Endodermal cell (in vitro differentiated cells): Measurements from ENCODE around the gene EIF3B. TPM values are rescaled to one million over a fixed set of nuclear protein-coding genes. Genes with fewer than 3 reads are reported as not detected.

Experiments
- DNase-seq: peaks from one replicate; pipeline ENCODE4 v3.0.0-alpha.2; 2017
- H3K27ac ChIP-seq: 2 replicates; pipeline ENCODE4 v1.5.1; 2013; ENCODE audit warnings: mild to moderate bottlenecking, low read depth, low read length, moderate library complexity
- H3K27me3 ChIP-seq: 2 replicates; pipeline ENCODE4 v1.6.1; 2013; ENCODE audit warnings: mild to moderate bottlenecking, low read length, moderate library complexity; ENCODE audit not compliant: insufficient read depth, control insufficient read depth, poor library complexity, severe bottlenecking
- H3K36me3 ChIP-seq: 2 replicates; pipeline ENCODE4 v1.7.0; 2013; ENCODE audit warnings: mild to moderate bottlenecking, low read length, moderate library complexity; ENCODE audit not compliant: control insufficient read depth, insufficient read depth
- H3K4me1 ChIP-seq: one replicate; pipeline ENCODE4 v1.7.0; 2013; ENCODE audit warnings: low read length; ENCODE audit not compliant: control insufficient read depth, insufficient read depth
- H3K4me3 ChIP-seq: 2 replicates; pipeline ENCODE4 v1.5.1; 2013; ENCODE audit warnings: mild to moderate bottlenecking, low read length, moderate library complexity
- H3K9ac ChIP-seq: 2 replicates; pipeline ENCODE4 v1.6.1; 2013; ENCODE audit warnings: mild to moderate bottlenecking, low read length, moderate library complexity; ENCODE audit not compliant: poor library complexity, severe bottlenecking; ENCODE audit errors: extremely low read depth
- H3K9me3 ChIP-seq: 2 replicates; pipeline ENCODE4 v1.6.1; 2013; ENCODE audit warnings: mild to moderate bottlenecking, low read length, moderate library complexity; ENCODE audit not compliant: control insufficient read depth
- H3K27ac Mint-ChIP-seq: 2 replicates; pipeline ENCODE4 v1.8.0; 2020; ENCODE audit warnings: mixed read lengths
- H3K27me3 Mint-ChIP-seq: 2 replicates; pipeline ENCODE4 v1.8.0; 2021; ENCODE audit warnings: mild to moderate bottlenecking, mixed read lengths; ENCODE audit not compliant: insufficient read depth
- H3K36me3 Mint-ChIP-seq: 2 replicates; pipeline ENCODE4 v1.8.0; 2020; ENCODE audit warnings: low read depth, mixed read lengths
- H3K4me1 Mint-ChIP-seq: 2 replicates; pipeline ENCODE4 v1.8.0; 2020; ENCODE audit warnings: mixed read lengths
- H3K4me3 Mint-ChIP-seq: 2 replicates; pipeline ENCODE4 v1.8.0; 2020; ENCODE audit warnings: mild to moderate bottlenecking, moderate library complexity, mixed read lengths
- H3K9me3 Mint-ChIP-seq: 2 replicates; pipeline ENCODE4 v1.8.0; 2020; ENCODE audit warnings: mild to moderate bottlenecking, mixed read lengths
- CTCF ChIP-seq: fragments of 200-600 bp; sonication (generic); conservative IDR thresholded peaks from 2 replicates; pipeline ENCODE4 v1.5.0; 2021; ENCODE audit warnings: antibody characterized with exemption, mild to moderate bottlenecking
- WGBS, 2 experiments: methylation state at CpG; one replicate each; pipeline versions ENCODE4 v1.1.5 to v1.1.7; 2013; ENCODE audit warnings: missing lambda C conversion rate in 2 of 2, mixed read lengths in 1 of 2; ENCODE audit not compliant: insufficient coverage in 1 of 2, insufficient read length in 1 of 2; 5-methylcytosine and 5-hydroxymethylcytosine counted together
- total RNA-seq, 2 donors: library from RNA; stranded (reverse); fragmentation: NEBNext Ultra II Directional in 1 of 2; extraction: Animal tissue kit (Norgen Biotek cat#: 25700) in 1 of 2; gene quantifications; 2 replicates in 1 of 2; 3 replicates in 1 of 2; pipeline ENCODE4 v1.2.1, GENCODE V29; 2021

The EIF3B gene
- total RNA-seq, 2 donors from 2014 or later, result 172 to 220 TPM

GRCh38 chr7:2411815-2412586, 57.4 kb downstream of the EIF3B start:
- 91 to 94% methylated on average over 11 of the region's 12 CpGs for WGBS, 2 experiments
- Mint-ChIP-seq H3K36me3 (peaks cover 5% of the 10 kb centered on the region), H3K9me3 (no peaks in the 10 kb centered on the region), H3K27me3 (no peaks in the 10 kb centered on the region), H3K27ac (no peak overlapping the region), H3K4me1 (peaks cover 8% of the 10 kb centered on the region), H3K4me3 (no peak overlapping the region)
- TF ChIP-seq CTCF, result no peak
- DNase-seq, result no peak
- Histone ChIP-seq H3K36me3 (peaks cover 6% of the 10 kb centered on the region), H3K9me3 (no peaks in the 10 kb centered on the region), H3K27ac (no peak overlapping the region), H3K4me1 (no peaks in the 10 kb centered on the region), H3K27me3 (no peaks in the 10 kb centered on the region), H3K4me3 (no peak overlapping the region), H3K9ac (no peak overlapping the region)

- Histone ChIP-seq H3K4me1 (no peaks in the 10 kb centered on the region), H3K9ac (no peak overlapping the region), H3K27me3 (no peaks in the 10 kb centered on the region), H3K27ac (no peak overlapping the region), H3K9me3 (no peaks in the 10 kb centered on the region), H3K36me3 (peaks cover 6% of the 10 kb centered on the region), H3K4me3 (no peak overlapping the region)
- DNase-seq, result no peak
- Mint-ChIP-seq H3K27ac (no peak overlapping the region), H3K9me3 (no peaks in the 10 kb centered on the region), H3K27me3 (no peaks in the 10 kb centered on the region), H3K36me3 (peaks cover 4% of the 10 kb centered on the region), H3K4me1 (peaks cover 8% of the 10 kb centered on the region), H3K4me3 (no peak overlapping the region)
- no peak for TF ChIP-seq CTCF
- 98 to 100% methylated on average over 2 to 3 of the region's 3 CpGs for WGBS, 2 experiments
Measured at GRCh38 chr7:2412587-2413201, 58.1 kb downstream of the EIF3B start.

- Histone ChIP-seq H3K9me3 (no peaks in the 10 kb centered on the region), H3K4me1 (no peaks in the 10 kb centered on the region), H3K36me3 (peaks cover 6% of the 10 kb centered on the region), H3K9ac (no peak overlapping the region), H3K27me3 (no peaks in the 10 kb centered on the region), H3K27ac (no peak overlapping the region), H3K4me3 (no peak overlapping the region)
- H3K36me3 Mint-ChIP-seq, result peaks cover 7% of the 10 kb centered on the region
- no peaks in the 10 kb centered on the region for H3K9me3 Mint-ChIP-seq
- no peak for DNase-seq
- 93 to 94% methylated on average over 5 of the region's 5 CpGs for WGBS, 2 experiments
- no peaks in the 10 kb centered on the region for H3K27me3 Mint-ChIP-seq
- no peaks in the 10 kb centered on the region for H3K4me1 Mint-ChIP-seq
- no peak overlapping the region for H3K27ac Mint-ChIP-seq
- H3K4me3 Mint-ChIP-seq, result no peak overlapping the region
- TF ChIP-seq CTCF, result no peak
Measured at GRCh38 chr7:2416063-2416462, 61.4 kb downstream of the EIF3B start.
